Gastrocnemius medialis (tissue), 4 donors: ENCODE measurements around the gene XIRP1. TPM values are rescaled to one million over a fixed set of nuclear protein-coding genes. Genes with fewer than 3 reads are reported as not detected.

Source experiments
- ATAC-seq, 2 donors: fragments of 150-250 bp; one replicate each; pipeline ENCODE4 v1.9.1; 2016
- DNase-seq, 2 donors: peaks; one replicate each; pipeline ENCODE4 v3.0.0-alpha.2; 2019
- H3K27ac ChIP-seq, 4 donors: fragments of 200-600 bp; sonication (generic); 1 replicate in 1 of 4; 2 replicates in 3 of 4; pipeline ENCODE4 v1.5.1; 2016 to 2018; ENCODE audit warnings: mild to moderate bottlenecking in 2 of 4, moderate library complexity in 1 of 4
- H3K27me3 ChIP-seq, 3 donors: fragments of 200-600 bp; sonication (generic) in 2 of 3; 1 replicate in 1 of 3; 2 replicates in 2 of 3; pipeline versions ENCODE4 v1.5.1 to v1.6.0; 2016 to 2019; ENCODE audit warnings: mild to moderate bottlenecking in 1 of 3, moderate library complexity in 1 of 3
- H3K36me3 ChIP-seq, 2 donors: fragments of 200-600 bp; sonication (generic) in 1 of 2; one replicate each; pipeline ENCODE4 v1.5.1; 2017 to 2018
- H3K4me1 ChIP-seq, 2 donors: fragments of 200-600 bp; sonication (generic) in 1 of 2; one replicate each; pipeline ENCODE4 v1.5.1; 2016 to 2017; ENCODE audit warnings: mild to moderate bottlenecking in 2 of 2
- H3K4me3 ChIP-seq, 4 donors: fragments of 200-600 bp; sonication (generic) in 3 of 4; 1 replicate in 1 of 4; 2 replicates in 3 of 4; pipeline ENCODE4 v1.5.1; 2016 to 2019; ENCODE audit warnings: mild to moderate bottlenecking in 2 of 4
- H3K9me3 ChIP-seq, 3 donors: fragments of 200-600 bp; sonication (generic) in 2 of 3; 1 replicate in 1 of 3; 2 replicates in 2 of 3; pipeline ENCODE4 v1.5.1; 2016 to 2019
- CTCF ChIP-seq, 5 experiments: fragments of 450-650 bp in 3 of 5; fragments of 200-600 bp in 2 of 5; sonication (generic) in 2 of 5; IDR thresholded peaks in 4 of 5; conservative IDR thresholded peaks in 1 of 5; 1 replicate in 4 of 5; 2 replicates in 1 of 5; pipeline ENCODE4 v1.5.1; 2016 to 2019; ENCODE audit warnings: antibody characterized with exemption in 5 of 5, mild to moderate bottlenecking in 3 of 5, moderate library complexity in 3 of 5
- POLR2A ChIP-seq, 2 donors: fragments of 450-650 bp; IDR thresholded peaks; one replicate each; pipeline ENCODE4 v1.6.1; 2017; ENCODE audit warnings: antibody characterized with exemption in 2 of 2, mild to moderate bottlenecking in 2 of 2, moderate library complexity in 2 of 2
- in situ Hi-C, 4 donors: fragments of 200-750 bp; cut with MboI; loops; one replicate each; pipeline versions ENCODE4 v1.15.0 to v1.8.0; 2017; ENCODE audit warnings: low sequenced_read_pairs in 4 of 4
- intact Hi-C: fragments of 100-400 bp; cut with DNase I; formaldehyde crosslinking; loops from one replicate; pipeline ENCODE4 v1.15.1; 2023; ENCODE audit warnings: low total_unique reads
- total RNA-seq, 4 donors: library from RNA; depleted of rRNA; stranded (reverse); fragments of >200 nt; gene quantifications; one replicate each; pipeline versions ENCODE4 v1.1.0 to v1.2.3, GENCODE V29; 2016

The XIRP1 gene
- total RNA-seq, 4 donors from 2014 or later = 52.4 to 329 (median 128) TPM

DNA sequence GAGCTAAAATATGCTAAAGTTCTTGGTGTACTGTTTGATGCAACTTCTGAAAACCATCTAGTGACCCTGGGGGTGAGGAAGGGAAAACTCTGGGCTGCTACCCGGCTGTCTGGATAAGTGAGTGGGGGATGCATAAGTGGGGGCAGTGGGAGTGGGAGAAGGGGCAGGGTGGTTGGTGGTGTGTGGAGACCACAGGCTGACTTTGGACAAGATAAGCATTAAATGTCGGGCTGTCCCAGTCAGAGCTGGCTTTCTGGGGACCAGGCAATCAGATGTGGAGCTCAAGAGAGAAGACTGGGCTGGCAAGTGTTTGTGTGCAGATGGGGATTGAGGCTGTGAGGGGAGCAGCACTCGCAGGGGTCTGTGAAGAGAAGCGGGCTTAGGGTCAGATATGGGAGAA lies 11.0 kb upstream of the XIRP1 start:
- ATAC-seq (no peak), DNase-seq (no peak)
- Histone ChIP-seq H3K4me3 (no peak overlapping the region), H3K4me1 (peaks cover 7 to 10% of the 10 kb centered on the region in 2 donors), H3K27me3 (no peaks in the 10 kb centered on the region), H3K27ac (no peak overlapping the region), H3K9me3 (no peaks in the 10 kb centered on the region), H3K36me3 (no peaks in the 10 kb centered on the region)
- intact Hi-C loops (no loop called here), in situ Hi-C loops (no loop called here)
- TF ChIP-seq CTCF (IDR thresholded peaks at IDR 0.05 in 4 of 5, conservative IDR thresholded peaks at IDR 0.05 in 1 of 5) (no peak), POLR2A (IDR thresholded peaks at IDR 0.05) (no peak)

DNA sequence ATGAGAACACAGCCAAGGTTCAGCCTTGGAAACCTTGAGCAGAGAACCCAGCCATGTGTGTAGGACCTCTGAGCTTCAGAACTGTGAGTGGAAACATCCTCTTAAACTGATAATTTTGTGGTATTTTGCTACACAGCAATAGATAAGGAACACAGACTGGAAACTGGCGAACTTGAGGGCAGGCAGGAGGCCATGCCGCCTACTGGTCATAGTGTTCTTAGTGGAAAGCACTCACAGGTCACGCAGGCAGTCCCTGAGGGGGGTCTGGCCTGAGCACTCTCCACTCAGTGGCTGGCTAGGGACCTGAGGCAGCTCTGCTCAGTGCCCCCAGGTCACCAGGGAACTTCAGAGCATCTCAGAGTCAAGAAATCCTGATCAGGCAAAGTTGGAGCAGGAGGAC lies 9.7 kb upstream of the XIRP1 start:
- in situ Hi-C loops = no loop called here

DNA sequence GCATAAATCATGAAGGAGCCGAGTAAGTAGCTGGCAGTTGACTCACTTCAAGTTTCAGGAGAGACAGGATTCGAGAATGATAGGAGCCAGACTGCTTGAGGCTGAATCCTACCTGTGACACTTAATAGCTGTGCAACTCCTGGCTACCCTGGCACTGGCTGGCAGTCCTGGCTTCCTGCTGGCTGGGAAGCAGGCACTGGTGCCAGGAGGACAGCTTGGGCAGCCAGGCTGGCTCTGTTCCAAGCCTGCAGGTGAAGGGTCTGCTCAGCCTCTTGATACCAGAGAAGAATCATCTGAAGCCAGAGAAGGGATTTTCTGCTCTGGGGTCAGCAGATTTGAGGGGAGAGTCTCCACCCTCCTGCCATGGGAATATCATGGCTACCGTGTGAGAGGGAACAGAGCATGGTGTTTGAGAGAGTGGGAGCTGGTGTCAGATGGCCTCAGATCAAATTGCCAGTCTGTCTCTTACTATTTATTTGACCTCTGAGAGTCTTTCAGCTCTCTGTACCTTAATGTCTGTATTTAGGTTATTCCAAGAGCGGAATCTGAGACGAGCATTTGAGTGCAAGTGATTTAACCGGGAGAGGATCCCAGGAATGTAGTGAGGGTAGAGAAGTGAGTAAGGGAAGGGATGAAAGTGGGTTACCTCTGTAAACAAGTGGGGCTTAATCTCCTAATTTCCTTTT lies 4.4 kb upstream of the XIRP1 start:
- in situ Hi-C loops = loop anchor here in 2 of 4 donors (10.0 to 25.0 kb wide), 2 partner anchors 88 to 1265 kb away; partner anchors contain the start of genes CX3CR1 (in 1 of the 2) and RPL14 (in 1 of the 2)
- TF ChIP-seq CTCF (IDR thresholded peaks at IDR 0.05 in 4 of 5, conservative IDR thresholded peaks at IDR 0.05 in 1 of 5) = peak in 1 of 5 experiments; percentile 4
- peak in 1 of 2 donors; percentile 55 for TF ChIP-seq POLR2A (IDR thresholded peaks at IDR 0.05)
- Histone ChIP-seq H3K36me3 (no peaks in the 10 kb centered on the region), H3K4me3 (peak overlapping the region in 1 of 4 donors; percentile 5), H3K27me3 (no peaks in the 10 kb centered on the region), H3K9me3 (no peaks in the 10 kb centered on the region), H3K27ac (peak overlapping the region; percentile 91 to 100 (median 98)), H3K4me1 (peaks cover 30 to 31% of the 10 kb centered on the region in 2 donors)
- ATAC-seq (peak; percentile 62 to 68), DNase-seq (peak; percentile 55 to 80)
- intact Hi-C loops = no loop called here

More for the DNA sequence above, 9.7 kb upstream of the XIRP1 start:
- Histone ChIP-seq H3K9me3 (no peaks in the 10 kb centered on the region), H3K4me3 (no peak overlapping the region), H3K4me1 (peaks cover 5 to 6% of the 10 kb centered on the region in 2 donors), H3K36me3 (no peaks in the 10 kb centered on the region), H3K27me3 (no peaks in the 10 kb centered on the region), H3K27ac (no peak overlapping the region)
- ATAC-seq (no peak), DNase-seq (no peak)
- intact Hi-C loops = no loop called here
- no peak for TF ChIP-seq CTCF (IDR thresholded peaks at IDR 0.05 in 4 of 5, conservative IDR thresholded peaks at IDR 0.05 in 1 of 5)
- no peak for TF ChIP-seq POLR2A (IDR thresholded peaks at IDR 0.05)

- Histone ChIP-seq H3K9me3 (no peaks in the 10 kb centered on the region), H3K4me1 (peaks cover 35 to 37% of the 10 kb centered on the region in 2 donors), H3K27ac (peak overlapping the region; percentile 91 to 100 (median 98)), H3K36me3 (no peaks in the 10 kb centered on the region), H3K27me3 (no peaks in the 10 kb centered on the region), H3K4me3 (peak overlapping the region in 1 of 4 donors; percentile 10)
- intact Hi-C loops = no loop called here
- TF ChIP-seq POLR2A (IDR thresholded peaks at IDR 0.05) (no peak), CTCF (IDR thresholded peaks at IDR 0.05 in 4 of 5, conservative IDR thresholded peaks at IDR 0.05 in 1 of 5) (no peak)
- DNase-seq (no peak), ATAC-seq (no peak)
- in situ Hi-C loops = loop anchor here in 2 of 4 donors (10.0 to 25.0 kb wide), 2 partner anchors 89 to 1266 kb away; partner anchors contain the start of genes CX3CR1 (in 1 of the 2) and RPL14 (in 1 of the 2)
These were observed 3.6 kb upstream of the XIRP1 start for GRCh38 chr3:39196034-39196433.
